HG02852 (cell line): ENCODE results near the gene SPR.
A peak's percentile ranks its signal among the peaks of the same experiment; 100 is the strongest.
"Not testable (repeated sequence)": the region's sequence is repeated elsewhere in the genome, so short reads cannot be mapped to it uniquely, and the experiment has no call there.

Source experiments
- ATAC-seq: cut with Tn5 transposase; IDR thresholded peaks from one replicate; pipeline ENCODE4 v1.9.1; 2021; ENCODE audit warnings: mild to moderate bottlenecking, moderate library complexity; ENCODE audit not compliant: unreplicated experiment

The SPR gene

DNA sequence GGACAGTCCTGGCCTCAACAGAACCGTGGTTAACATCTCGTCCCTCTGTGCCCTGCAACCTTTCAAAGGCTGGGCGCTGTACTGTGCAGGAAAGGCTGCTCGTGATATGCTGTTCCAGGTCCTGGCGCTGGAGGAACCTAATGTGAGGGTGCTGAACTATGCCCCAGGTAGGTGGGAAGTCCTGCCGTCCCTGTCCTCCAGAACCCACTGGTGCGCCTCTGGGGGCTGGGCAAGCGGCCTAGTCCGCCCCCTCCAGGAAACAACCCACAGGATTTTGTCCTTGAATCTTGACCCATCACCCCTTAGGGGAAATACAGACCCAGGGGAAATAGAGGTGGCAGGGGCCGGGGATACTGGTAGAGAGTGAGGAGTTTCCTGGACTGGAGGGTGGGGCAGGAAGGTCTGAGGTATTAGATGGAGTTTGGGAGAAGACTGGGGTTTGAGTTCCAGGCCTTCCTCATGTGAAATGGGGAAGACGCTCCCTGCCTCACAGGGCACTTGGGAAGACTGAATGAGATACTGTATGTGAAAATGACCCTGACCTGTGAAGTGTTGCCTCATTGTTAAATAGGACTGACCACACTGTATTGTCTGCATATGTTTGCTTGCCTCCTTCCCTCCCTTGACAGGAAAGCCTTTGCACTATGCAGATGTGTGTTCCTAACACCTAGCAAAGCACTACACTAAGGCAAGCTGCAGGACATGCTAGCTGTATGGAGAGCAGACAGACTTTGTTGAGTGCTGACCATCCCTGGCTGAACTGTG is 1.4 kb downstream of the SPR start:
- ATAC-seq: no peak

DNA sequence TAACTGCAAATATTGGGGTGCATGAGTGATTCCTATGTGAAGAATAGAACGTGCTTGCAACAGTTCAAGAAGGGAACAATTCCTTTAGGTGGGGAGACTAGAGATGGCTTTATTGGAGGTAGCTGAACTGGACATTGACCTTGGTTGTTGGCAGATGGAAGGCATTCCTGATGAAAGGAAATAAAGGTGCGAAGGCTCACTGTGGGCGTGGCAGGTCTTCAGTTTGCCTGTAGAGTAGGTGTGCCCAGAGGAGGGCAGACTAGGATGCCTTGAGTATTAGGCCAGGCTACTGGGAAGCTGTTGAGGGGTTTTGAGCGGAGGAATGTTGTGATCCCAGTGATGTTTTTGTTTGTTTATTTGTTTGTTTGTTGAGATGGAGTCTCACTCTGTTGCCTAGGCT is 2.8 kb downstream of the SPR start:
- no peak for ATAC-seq

DNA sequence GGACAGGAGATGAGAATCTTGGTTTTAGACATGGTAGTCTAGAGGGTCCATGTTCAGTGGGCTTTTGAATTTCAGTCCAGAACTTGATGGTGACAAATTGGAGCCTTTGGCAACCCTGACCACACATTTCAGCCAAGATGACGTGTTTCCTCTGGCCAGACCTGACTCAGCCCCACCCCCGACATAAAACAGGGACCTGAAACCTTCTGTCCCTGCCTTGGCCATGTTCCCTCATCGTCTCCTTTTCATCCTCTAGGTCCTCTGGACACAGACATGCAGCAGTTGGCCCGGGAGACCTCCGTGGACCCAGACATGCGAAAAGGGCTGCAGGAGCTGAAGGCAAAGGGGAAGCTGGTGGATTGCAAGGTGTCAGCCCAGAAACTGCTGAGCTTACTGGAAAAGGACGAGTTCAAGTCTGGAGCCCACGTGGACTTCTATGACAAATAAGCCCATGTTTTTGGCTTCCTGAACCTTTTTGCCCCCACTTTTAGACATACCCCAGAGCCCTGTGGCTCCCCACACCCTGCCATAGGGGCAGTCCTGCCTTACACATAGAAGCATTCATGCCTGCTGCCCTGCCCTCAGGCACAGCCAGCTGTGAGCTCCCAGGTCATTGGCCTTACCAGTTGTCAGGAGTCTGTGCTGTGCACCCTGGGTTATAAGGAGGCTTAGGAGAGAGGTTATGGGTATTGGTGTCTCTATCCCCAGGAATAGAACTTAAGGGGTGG is 4.0 kb downstream of the SPR start:
- ATAC-seq: no peak

DNA sequence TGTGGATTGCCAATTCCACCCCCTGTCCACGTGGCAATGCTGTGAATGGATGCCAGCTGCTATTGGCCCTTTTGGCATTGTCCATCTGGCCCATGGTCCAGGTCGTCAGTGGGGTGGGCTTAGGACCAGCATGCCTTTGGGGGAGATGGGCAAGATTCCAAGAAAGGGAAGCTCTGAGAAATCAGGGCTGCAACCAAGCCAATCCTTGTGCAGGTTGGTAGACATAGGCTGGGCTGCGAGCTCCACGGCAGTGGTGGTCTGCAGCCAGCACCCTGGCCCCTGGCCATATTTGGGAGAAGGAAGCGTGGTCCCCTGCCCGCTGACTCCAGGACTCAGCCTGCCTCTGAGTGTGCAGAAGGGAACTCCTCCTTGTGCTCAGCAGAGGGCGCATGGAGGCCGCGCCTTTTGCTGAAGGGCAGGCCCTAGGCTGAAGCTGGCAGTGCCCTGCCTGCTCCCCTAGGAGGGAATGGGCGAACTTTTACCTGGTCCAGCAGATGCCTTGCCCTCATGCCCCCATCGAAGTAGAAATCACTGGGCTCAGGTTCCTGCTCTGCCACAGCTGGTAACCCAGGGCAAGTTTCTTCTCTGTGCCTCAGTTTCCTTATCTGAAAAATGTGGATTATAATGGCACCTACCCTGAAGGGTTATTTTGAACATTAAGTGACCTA is 5.4 kb downstream of the SPR start:
- peak; percentile 52 for ATAC-seq

DNA sequence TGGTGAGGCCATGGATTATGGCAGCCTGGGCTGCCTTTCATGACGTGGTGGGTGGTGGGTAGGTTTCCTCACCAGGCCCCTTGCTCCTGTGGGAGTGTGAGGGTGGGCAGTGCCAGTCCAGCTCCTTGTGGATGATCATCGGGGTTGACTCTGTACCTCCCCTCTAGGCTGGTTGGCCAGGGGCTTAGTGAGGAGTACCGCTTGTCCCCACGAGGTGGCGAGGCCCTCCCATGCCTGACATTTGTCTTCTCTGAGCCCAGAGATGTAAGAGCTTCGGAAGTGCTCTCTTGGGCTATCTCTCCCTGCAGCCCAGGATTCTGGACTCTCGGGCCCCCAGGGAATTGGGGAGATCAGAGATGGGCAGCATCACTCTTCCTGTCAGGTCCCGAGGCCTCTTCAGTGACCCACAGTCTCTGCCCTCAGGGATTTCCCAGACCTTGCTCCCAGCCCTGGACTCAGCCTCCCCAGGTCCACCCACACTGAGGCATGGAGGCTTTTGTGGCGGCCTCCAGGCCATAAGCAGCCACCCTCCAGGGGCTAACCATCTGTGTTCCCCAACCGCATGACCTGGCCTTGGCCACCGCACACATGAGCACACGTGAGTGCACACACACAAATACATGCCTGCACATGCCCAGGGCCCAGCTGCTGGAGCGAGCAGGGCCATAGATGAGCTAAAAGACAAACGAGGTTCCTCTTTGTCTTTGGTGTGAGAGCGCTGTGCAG is 6.5 kb downstream of the SPR start:
- peak; percentile 69 for ATAC-seq

DNA sequence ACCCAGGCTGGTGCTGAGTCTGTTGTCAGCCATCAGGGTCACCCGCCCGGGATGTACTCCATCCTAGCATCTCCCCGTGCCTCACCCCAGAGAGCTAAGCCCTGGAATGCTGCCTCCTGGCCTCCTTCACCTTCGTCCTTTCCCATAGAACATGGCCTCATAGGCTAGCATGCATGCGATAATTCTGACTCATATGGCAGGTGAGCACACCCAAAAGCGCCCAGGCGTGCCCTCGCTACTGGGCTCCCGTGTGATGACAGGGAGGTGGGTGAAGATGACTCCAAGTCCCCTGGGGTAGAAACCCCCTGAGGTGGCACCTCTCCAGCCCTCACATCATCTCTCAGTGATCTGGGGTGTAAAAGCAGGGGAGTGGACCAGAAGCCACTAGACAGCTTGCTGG is 7.3 kb downstream of the SPR start:
- ATAC-seq: no peak

DNA sequence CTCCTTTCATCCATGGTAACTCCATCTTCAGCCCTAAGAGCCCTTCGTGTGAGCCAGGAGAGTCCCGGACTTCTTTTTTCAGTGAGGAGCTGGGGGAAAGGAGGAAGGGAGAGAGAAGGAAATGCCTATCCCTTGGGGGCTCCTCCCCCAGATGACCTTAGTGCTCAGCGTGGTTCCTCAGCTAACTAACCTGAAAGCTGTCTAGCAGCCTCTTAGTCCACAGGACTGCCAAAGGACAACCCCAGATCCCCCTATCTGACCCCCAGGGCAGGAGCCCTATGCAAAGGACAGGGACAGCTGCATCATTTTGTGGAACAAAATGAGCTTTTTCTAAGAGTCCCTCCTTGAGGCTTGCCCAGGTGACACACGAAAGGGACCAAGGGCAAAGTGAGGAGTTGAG is 7.9 kb downstream of the SPR start:
- ATAC-seq: no peak

DNA sequence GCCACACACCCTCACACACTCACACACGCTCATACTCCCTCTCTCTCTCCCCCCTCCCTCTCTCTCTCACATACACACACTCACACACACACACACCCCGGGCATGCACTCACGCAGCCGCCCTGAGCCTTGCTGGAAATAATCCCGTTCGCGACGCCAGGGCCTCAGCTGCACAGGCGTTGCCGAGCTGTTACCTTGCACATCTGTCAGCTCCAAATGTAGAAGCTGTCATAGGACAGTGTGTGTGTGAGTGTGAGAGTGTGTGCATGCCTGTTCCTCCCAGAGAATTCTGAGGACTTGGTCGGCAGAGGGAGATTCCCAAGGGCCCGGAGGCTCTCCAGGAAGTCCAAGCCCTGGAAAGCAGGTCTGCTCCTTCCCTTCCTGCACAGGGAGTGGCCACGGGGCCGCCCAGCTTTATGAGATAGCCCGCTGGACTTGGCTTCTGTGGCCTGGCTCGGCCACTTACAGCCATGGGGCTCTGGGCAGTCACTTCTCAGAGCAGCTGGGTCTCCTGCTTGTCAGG is 8.6 kb downstream of the SPR start:
- ATAC-seq: no peak

DNA sequence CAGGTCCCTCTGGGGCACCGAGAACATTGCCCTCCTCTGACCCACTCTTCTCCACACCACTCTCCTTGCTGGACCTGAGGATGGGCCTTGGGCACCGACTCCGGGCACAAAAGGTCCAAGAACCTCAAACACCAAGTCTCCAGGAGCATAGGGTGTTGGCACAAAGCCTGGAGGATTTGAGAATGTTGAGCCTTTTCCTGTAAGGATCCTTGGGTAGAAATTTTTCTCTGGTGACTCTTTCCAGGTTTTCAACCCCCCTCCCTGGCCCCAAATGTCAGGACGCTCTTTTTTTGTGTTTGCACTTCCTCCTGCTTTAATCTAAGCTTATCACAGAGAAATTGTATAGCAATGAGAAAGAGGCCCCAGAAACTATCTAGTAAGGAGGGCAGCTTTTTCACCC is 9.2 kb downstream of the SPR start:
- ATAC-seq: no peak

DNA sequence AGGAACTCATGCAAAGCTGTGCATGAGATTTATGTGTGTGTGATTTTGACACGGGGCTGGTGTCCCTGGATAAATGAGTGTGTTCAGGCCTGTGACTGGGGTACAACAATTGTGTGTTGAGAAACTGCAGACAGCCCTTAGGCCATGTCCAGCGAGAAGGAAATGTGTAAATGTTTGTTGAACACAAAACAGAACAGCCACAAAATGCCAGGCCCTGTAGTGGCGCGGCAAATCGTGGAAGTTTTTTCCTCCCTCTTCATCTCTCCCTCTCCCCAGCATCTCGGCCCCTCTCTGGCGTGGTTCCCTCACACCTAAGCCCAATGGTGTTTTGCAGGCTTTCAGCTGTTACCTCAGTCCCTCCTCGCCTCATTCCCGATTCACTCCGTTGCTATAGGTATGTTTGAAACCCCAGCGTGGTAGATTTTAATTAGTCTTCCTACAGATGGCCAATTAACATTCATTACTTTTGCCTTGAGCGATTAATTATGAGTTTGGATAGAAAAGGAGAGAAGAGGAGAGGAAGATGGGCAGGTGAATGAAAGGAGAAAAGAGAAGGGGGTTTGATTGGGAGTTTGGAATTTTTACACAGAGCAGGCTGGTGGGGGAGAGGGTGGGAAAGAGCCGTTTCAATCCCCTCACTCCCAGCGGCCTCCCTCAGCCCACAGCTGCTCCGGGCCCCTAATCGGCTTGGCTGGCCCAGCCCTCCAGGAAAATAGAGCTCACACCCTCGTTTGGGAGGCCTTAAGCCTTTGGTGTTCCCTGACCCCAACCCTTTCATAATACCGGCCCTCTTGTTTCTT is 10.8 kb downstream of the SPR start:
- ATAC-seq: no peak

DNA sequence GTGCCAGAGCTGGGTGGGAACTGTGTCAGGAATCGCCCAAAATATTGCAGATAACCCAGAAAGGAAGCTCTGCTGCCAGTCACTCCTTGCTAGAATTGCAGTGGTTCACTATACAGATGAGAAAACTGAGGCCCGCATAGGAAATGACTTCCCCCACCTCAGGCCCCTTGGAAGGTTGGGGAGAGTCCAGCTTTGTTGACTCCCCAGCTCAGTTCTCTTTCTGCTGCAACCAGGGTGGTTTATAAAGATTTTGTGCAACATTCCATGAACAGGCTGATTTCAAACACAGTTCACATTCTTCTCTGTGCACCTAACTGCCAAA is 11.3 kb downstream of the SPR start:
- no peak for ATAC-seq

DNA sequence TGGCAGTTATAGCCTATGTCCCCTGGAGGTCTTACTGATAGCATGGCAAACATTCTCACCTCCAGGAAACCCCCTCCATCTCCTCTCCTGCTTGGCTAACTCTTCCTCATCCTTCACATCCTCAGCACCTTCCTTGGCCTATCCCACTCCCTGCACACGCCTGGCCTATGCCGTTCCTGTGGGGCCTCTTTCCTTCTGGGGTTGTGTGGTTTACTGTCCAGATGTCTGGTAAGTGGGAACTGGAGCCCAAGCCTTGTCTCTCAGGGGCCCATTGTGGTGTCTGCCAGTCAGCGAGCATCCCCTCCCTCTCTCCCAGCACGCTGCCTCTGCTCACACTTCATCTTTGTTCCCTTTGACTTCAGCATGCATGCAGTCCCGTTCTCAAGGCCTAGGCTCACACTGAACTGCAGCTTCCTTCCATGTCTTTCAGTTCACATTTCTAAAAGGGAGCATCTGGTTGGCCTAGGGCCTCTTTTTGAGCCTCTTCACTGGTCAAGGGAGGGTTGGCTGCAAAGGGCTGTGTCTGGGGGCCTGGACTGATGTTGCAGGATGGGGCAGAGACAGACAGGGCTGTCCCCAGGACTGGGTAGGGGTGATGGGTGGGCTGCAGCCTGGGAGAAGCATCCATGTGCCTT is 13.1 kb downstream of the SPR start:
- no peak for ATAC-seq

DNA sequence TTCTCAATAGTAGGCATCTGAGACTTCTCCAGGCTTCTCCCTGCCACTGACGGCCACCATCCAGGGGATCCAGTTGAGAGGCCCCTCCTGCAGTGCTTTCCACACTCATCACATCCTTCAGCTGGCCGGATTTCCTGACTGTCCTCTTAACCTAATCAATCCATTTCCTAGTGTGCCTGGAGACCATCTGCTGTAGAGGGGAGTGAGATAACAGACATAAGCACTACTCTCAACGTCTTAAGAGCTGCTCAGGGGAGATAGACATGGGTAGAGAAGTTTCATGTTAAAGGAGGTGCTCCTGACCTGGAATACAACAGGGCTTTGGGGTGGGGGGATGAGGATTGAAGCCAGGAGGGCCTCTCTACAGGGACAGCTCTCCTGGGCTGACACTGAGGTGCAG is 14.2 kb downstream of the SPR start:
- no peak for ATAC-seq

DNA sequence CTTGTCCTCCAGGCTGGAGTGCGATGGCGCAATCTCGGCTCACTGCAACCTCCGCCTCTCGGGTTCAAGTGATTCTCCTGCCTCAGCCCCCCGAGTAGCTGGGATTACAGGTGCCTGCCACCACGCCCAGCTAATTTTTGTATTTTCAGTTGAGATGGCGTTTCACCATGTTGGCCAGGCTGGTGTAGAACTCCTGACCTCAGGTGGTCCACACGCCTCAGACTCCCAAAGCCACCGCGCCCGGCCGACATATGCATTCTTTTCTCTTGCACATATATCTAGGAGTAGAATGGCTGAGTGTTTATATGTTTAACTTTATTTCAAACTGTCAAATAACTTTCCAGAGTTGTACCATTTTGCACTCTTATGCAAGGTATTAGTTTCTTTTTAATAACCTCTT is 20.2 kb downstream of the SPR start:
- ATAC-seq: not testable (repeated sequence)

DNA sequence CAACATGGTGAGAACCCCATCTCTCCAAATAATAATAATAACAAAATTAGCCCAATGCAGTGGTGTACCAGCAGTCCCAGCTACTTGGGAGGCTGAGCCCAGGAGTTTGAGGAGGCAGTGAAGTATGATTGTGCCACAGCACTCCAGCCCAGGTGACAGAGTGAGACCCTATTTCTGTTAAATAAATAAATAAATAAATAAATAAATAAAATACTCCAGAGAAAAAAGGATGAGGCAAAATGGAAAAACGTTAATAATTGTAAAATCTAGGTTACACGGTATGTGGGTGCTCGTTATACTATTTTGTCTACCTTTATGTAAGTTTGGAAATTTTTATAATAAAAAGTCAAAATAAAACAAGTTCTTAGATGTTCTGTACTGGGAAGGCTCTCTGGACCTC is 21.5 kb downstream of the SPR start:
- ATAC-seq: no peak

DNA sequence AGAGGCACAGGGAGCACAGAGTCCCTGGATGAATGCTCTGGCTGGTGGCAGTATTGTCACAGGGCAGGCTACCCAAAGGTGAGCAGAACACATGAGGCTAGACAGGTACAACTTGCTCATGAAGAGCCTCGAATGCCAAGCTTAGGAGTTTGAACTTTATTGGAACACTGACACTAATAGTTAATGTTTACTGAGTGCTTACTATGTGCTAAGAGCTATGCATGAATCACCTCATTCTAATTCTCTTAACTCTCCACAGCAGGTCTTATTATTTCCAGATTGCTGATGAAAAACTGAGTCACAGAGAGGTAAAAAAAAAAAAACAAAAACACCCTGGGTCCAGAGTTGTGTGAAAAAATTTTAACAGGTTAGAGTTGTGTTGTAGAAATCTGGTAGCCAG is 24.0 kb downstream of the SPR start:
- no peak for ATAC-seq

DNA sequence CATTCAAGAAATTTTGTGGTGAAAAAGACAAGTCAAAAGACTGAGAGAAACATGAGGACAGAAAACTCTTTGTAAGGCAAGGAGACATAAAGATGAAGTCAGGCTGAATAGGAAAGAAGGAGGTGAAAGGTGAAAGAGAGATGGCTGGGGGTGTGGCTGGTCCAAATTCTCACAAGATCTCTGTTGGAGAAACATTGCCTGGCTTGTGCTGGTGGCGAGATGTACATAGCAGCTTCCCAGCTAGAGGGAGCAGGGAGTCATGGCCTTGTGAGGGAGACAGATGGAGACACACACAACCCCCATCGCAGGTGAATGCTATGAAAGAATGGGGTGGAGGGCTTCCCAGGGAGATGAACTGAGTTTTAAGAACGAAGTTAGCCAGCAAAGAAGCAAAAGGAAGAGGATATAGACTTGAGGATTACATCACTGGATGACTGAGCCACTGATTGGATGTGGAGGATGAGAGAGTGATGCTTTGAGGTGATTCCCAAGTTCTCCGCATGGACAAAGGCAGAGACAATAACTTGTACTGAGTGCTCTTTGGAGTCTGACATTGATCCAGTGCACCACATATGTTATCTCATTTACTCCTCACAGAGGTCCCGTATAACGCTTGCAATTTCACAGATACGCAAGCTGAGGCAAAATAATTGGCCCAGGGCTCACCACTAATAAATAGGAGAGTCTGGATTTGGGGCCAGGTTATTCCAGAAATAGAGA is 26.4 kb downstream of the SPR start:
- ATAC-seq: no peak

DNA sequence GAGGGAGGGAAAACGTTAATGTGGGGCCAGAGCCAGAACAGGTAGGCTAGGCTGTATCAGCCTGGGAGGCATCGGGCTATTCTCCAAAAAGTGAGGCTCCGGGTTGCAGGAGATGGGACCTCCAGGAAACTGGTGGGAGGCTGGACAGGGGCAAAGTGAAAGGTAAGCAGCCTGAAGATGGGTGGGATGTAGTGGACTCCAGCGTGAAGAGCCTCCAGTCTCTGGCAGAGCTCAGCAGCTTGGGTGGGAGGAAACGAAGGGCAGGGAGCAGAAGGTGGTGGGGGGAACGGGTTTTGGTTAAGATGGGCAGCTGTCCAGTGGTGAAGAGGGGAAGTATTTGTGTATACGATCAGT is 27.0 kb downstream of the SPR start:
- no peak for ATAC-seq

DNA sequence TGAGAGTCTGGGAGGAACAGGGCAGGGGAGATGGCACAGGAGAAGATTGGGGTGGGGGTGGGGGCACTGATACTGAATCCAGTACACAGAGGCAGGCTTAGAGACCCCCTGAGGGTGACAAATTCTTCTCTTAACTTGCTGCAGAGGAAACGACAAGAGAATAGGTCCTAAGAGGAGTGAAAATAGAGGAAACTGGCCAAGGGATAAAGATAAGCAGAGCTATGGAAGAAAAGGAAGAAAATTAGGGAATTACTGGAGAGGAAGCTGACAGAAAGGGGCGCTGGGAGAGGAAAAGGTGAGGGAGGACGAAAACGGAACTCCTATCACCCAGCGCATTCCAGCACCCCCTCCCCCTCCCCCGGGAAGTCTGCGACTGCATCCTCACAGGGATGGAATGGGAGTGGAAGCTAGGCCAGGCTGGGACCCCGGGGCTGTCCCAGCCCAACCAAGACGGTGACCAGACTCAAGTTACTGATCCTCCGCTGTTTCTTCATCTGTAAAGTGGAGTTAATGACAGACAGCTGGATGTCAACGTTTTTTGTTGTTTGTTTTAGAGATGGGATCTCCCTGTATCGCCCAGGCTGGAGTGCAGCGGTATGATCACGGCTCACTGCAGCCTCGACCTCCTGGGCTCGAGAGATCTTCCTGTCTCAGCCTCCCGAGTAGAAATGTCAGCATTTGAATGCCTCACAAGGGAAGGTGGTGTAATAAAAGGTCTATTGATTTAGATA is 27.5 kb downstream of the SPR start:
- ATAC-seq: no peak
